HG03457 (cell line): ENCODE results near the gene KSR1.
"Not testable (repeated sequence)": the region's sequence is repeated elsewhere in the genome, so short reads cannot be mapped to it uniquely, and the experiment has no call there.

Experiments used
- ATAC-seq: cut with Tn5 transposase; IDR thresholded peaks from one replicate; pipeline ENCODE4 v1.9.1; 2021; ENCODE audit warnings: moderate number of reproducible peaks; ENCODE audit not compliant: unreplicated experiment

The KSR1 gene

GRCh38 chr17:27651411-27652345 lies 195.4 kb downstream of the KSR1 start:
- no peak for ATAC-seq

GRCh38 chr17:27653449-27653971 lies 197.3 kb downstream of the KSR1 start:
- ATAC-seq = not testable (repeated sequence)

- no peak for ATAC-seq
These were observed 197.9 kb downstream of the KSR1 start for GRCh38 chr17:27654136-27654535.

- ATAC-seq = no peak
These were observed 198.6 kb downstream of the KSR1 start for GRCh38 chr17:27654654-27655524.

- not testable (repeated sequence) for ATAC-seq
These were observed 199.4 kb downstream of the KSR1 start for GRCh38 chr17:27655525-27656111.

GRCh38 chr17:27656620-27657019 lies 200.4 kb downstream of the KSR1 start:
- ATAC-seq = not testable (repeated sequence)

GRCh38 chr17:27657620-27658019 lies 201.4 kb downstream of the KSR1 start:
- no peak for ATAC-seq

GRCh38 chr17:27659683-27660082 lies 203.4 kb downstream of the KSR1 start:
- no peak for ATAC-seq

- no peak for ATAC-seq
These were observed 204.2 kb downstream of the KSR1 start for GRCh38 chr17:27660436-27660835.

- ATAC-seq = no peak
These were observed 207.8 kb downstream of the KSR1 start for GRCh38 chr17:27663936-27664605.

GRCh38 chr17:27664606-27664965 lies 208.3 kb downstream of the KSR1 start:
- ATAC-seq = no peak

GRCh38 chr17:27665549-27665948 lies 209.3 kb downstream of the KSR1 start:
- ATAC-seq = no peak

GRCh38 chr17:27666270-27666669 lies 210.0 kb downstream of the KSR1 start:
- ATAC-seq = not testable (repeated sequence)

GRCh38 chr17:27666831-27667560 lies 210.7 kb downstream of the KSR1 start:
- no peak for ATAC-seq

GRCh38 chr17:27667656-27668487 lies 211.6 kb downstream of the KSR1 start:
- ATAC-seq = no peak

GRCh38 chr17:27668488-27668823 lies 212.2 kb downstream of the KSR1 start:
- no peak for ATAC-seq

- ATAC-seq = no peak
These were observed 212.9 kb downstream of the KSR1 start for GRCh38 chr17:27669136-27669535.

GRCh38 chr17:27669850-27670249 lies 213.6 kb downstream of the KSR1 start:
- ATAC-seq = no peak
